ENCODE results near the gene CELF6. TPM values are rescaled to one million over a fixed set of nuclear protein-coding genes. Genes with fewer than 3 reads are reported as not detected.

Gene CELF6
- total RNA-seq, 4 donors from 2014 or later = 2.3 to 9.8 (median 6.8) TPM

GRCh38 chr15:72338617-72339321 lies 18.8 kb upstream of the CELF6 start:
- Histone ChIP-seq H3K9me3 (no peaks in the 10 kb centered on the region), H3K27ac (no peak overlapping the region), H3K4me1 (no peaks in the 10 kb centered on the region), H3K27me3 (no peaks in the 10 kb centered on the region), H3K36me3 (peaks cover 6 to 7% of the 10 kb centered on the region in 2 donors), H3K4me3 (replicated peaks in 1 of 3) (no peak overlapping the region)
- TF ChIP-seq, protein P1, sequence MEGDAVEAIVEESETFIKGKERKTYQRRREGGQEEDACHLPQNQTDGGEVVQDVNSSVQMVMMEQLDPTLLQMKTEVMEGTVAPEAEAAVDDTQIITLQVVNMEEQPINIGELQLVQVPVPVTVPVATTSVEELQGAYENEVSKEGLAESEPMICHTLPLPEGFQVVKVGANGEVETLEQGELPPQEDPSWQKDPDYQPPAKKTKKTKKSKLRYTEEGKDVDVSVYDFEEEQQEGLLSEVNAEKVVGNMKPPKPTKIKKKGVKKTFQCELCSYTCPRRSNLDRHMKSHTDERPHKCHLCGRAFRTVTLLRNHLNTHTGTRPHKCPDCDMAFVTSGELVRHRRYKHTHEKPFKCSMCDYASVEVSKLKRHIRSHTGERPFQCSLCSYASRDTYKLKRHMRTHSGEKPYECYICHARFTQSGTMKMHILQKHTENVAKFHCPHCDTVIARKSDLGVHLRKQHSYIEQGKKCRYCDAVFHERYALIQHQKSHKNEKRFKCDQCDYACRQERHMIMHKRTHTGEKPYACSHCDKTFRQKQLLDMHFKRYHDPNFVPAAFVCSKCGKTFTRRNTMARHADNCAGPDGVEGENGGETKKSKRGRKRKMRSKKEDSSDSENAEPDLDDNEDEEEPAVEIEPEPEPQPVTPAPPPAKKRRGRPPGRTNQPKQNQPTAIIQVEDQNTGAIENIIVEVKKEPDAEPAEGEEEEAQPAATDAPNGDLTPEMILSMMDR (IDR thresholded peaks at IDR 0.05) = no peak
- TF ChIP-seq POLR2A (IDR thresholded peaks at IDR 0.05) = no peak
- intact Hi-C loops (cut with DNase I) = no loop called here
- DNase-seq = no peak
- 81 to 88% methylated on average over 9 of the region's 9 CpGs for WGBS, 2 donors

GRCh38 chr15:72338148-72338547 lies 18.2 kb upstream of the CELF6 start:
- no peak overlapping the region for H3K27ac ChIP-seq
- H3K9me3 ChIP-seq = no peaks in the 10 kb centered on the region
- H3K27me3 ChIP-seq = no peaks in the 10 kb centered on the region
- intact Hi-C loops (cut with DNase I) = no loop called here
- H3K4me1 ChIP-seq = no peaks in the 10 kb centered on the region
- no peak for DNase-seq
- no peak overlapping the region for H3K4me3 ChIP-seq (replicated peaks in 1 of 3)
- H3K36me3 ChIP-seq = peaks cover 0 to under 1% of the 10 kb centered on the region in 2 donors
- 98% methylated on average over 2 of the region's 2 CpGs for WGBS, 2 donors
- TF ChIP-seq, protein P1 (IDR thresholded peaks at IDR 0.05) = no peak
- TF ChIP-seq POLR2A (IDR thresholded peaks at IDR 0.05) = no peak

GRCh38 chr15:72334842-72335241 lies 14.9 kb upstream of the CELF6 start:
- TF ChIP-seq, protein P1 (IDR thresholded peaks at IDR 0.05) = no peak
- TF ChIP-seq POLR2A (IDR thresholded peaks at IDR 0.05) = no peak

DNA sequence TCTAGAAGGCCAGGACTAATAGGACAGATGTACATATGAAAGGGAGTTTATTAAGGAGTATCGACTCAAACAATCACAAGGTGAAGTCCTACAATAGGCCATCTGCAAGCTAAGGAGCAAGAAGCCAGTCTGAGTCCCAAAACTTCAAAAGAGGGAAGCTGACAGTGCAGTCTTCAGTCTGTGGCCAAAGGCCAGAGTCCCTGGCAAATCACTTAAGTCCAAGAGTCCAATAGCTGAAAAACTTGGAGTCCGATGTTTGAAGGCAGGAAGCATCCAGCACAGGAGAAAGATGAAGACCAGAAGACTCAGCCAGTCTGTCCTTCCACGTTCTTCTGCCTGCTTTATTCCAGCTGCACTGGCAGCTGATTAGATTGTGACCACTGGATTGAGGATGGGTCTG lies 11.1 kb upstream of the CELF6 start:
- intact Hi-C loops (cut with DNase I) = no loop called here
- WGBS, 2 donors = 85 to 90% methylated on average over 3 of the region's 3 CpGs
- H3K4me3 ChIP-seq (replicated peaks in 1 of 3) = no peak overlapping the region

More at GRCh38 chr15:72334842-72335241, 14.9 kb upstream of the CELF6 start:
- Histone ChIP-seq H3K27ac (no peak overlapping the region), H3K9me3 (no peaks in the 10 kb centered on the region), H3K4me3 (replicated peaks in 1 of 3) (no peak overlapping the region), H3K36me3 (no peaks in the 10 kb centered on the region), H3K4me1 (no peaks in the 10 kb centered on the region), H3K27me3 (no peaks in the 10 kb centered on the region)
- 92 to 98% methylated on average over 2 of the region's 2 CpGs for WGBS, 2 donors
- intact Hi-C loops (cut with DNase I) = no loop called here
- DNase-seq = no peak

GRCh38 chr15:72323752-72324151 lies 3.8 kb upstream of the CELF6 start:
- Histone ChIP-seq H3K27me3 (no peaks in the 10 kb centered on the region), H3K4me3 (replicated peaks in 1 of 3) (no peak overlapping the region), H3K9me3 (no peaks in the 10 kb centered on the region), H3K27ac (no peak overlapping the region), H3K4me1 (peaks cover 7 to 15% of the 10 kb centered on the region in 2 donors), H3K36me3 (peaks cover 0 to 8% of the 10 kb centered on the region in 2 donors)
- no peak for TF ChIP-seq POLR2A (IDR thresholded peaks at IDR 0.05)
- TF ChIP-seq, protein P1 (IDR thresholded peaks at IDR 0.05) = no peak
- DNase-seq = no peak
- intact Hi-C loops (cut with DNase I) = no loop called here
- WGBS, 2 donors = 95 to 100% methylated on average over 1 of the region's 1 CpG

More for the DNA sequence above, 11.1 kb upstream of the CELF6 start:
- Histone ChIP-seq H3K4me1 (no peaks in the 10 kb centered on the region), H3K27ac (no peak overlapping the region), H3K9me3 (no peaks in the 10 kb centered on the region), H3K36me3 (peaks cover 0 to 8% of the 10 kb centered on the region in 2 donors), H3K27me3 (no peaks in the 10 kb centered on the region)
- no peak for DNase-seq
- TF ChIP-seq, protein P1 (IDR thresholded peaks at IDR 0.05) = no peak
- TF ChIP-seq POLR2A (IDR thresholded peaks at IDR 0.05) = no peak
